Activated CD4-positive, alpha-beta T cell treated with anti-CD3 and anti-CD28 coated beads for 4 hours (primary cell): ENCODE data around the gene SLC16A12.

Experiments
- DNase-seq, 2 donors: peaks; one replicate each; pipeline ENCODE4 v3.0.0-alpha.2; 2020

The SLC16A12 gene

DNA sequence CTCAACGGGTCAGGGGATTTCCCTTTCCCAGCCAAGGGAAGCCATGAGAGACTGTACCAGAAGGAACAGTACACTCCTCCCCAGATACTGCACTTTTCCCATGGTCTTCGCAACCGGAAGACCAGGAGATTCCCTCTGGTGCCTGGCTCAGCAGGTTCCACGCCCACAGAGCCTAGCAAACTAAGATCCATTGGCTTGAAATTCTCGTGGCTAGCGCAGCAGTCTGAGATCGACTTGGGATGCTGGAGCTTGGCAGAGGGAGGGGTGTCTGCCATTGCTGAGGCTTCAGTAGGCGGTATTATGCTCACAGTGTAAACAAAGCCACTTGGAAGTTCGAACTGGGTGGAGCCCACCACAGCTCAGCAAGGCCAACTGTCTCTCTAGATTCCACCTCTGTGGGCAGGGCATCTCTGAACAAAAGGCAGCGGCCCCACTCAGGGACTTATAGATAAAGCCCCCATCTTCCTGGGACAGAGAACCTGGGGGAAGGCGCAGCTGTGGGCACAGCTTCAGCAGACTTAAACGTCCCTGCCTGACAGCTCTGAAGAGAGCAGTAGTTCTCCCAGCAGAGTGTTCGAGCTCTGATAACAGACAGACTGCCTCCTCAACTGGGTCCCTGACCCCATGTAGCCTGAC is 29.6 kb downstream of the SLC16A12 start:
- DNase-seq, result no peak

DNA sequence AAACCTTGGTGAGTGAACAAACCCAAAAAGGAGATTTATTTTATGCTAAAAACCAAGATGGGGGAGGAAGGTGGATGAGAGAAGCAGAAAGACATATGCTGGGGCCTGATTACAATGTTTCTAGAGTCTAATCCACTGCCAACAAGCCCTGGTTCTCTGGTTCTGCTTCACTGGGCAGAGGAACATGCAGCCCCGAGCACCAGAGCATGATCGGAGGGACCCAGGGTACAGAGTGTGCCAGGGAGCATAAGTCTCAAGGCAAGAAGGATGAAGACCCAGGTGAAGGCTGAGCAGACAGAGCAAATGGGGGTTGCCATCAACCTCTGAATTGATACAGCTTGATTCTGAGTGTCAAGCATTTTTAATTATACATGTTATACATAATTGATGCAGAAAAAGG is 30.7 kb downstream of the SLC16A12 start:
- no peak for DNase-seq

DNA sequence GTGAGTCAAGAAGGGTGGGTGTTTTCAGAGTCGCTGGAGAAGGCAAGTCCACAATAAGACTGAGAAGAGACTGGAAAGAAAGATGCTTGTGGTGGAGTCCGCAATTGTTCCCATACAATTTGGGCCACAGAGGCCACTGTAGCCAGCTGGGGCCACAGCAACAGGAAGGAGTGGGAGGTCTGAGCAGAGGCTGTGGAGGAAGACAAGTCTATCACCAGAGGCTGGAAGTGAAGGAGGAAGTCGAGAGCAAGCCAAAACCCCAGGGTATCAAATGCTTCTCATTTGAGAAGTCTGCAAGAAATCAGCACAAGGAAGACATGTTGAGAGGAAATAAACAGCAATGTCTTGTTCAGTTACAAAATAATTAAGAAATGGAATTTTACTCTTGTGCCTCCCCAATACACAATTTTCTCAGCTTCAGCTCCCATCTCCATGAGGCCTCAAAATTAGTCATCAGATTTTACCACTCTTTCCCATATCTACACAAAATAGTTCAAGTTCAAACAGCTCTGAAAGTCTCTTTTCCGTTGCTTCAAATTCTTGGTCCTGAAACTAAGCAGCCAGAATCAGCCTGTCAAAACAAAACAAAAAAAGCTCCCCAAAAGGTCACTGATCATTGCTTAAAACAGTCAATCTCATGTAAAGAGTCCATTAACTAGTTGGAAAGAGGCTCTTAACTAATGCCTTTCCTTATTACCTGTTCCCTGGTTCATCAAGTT is 31.6 kb downstream of the SLC16A12 start:
- no peak for DNase-seq

DNA sequence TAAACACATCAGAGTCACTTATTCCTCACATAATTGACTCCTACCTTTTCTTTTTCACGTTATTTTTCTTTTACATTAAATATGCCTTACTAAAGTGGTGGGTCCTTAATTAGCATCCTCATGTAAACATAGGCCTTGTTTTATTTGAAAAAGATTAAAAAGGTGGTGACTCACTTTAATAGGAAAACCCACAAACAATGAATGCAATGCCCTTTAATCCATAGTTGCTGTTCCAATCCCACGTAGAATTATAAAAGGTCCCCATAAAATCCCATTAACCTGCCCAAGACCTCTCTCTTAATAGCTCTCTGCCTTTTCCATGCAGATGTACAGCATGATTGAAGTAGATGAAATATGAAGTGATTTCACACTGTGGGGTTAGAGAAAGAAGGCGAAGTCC is 32.2 kb downstream of the SLC16A12 start:
- no peak for DNase-seq

DNA sequence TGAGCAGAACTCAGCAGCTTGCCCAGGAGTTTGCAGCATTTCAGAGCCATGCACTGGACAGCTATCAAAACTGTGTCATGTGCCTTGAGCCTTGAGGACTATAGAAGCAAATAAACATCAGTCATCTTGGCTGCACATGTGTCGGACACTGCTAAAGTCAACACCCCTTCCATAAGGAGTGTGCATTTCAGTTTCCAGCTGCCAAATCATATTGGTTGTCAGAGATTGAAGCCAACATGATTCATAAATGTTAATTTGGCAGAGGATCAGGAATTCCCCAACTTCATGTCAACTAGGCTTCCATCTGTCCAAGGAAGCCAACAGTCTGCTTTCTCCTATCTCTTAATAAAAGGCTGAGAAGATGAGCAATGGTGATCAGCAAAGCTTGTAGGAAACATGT is 32.8 kb downstream of the SLC16A12 start:
- no peak for DNase-seq

DNA sequence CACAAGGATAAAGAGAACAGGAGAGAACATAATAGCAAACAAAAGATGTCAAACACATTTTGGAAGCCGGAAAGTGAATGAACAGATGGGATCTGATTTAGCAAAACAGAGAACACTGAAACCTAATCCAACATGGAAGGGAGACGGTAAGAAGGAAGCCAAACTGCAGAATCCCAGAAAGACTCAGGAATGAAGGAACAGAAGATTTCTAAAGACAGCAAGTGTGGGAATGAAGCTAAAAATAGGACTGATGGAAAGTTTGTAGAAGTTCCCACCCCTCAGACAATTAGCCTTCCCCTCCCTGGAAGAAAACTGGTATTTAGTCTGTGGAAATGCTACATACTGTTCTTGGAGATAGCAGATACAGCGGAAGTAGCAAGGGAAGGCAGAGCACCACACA is 40.8 kb downstream of the SLC16A12 start:
- DNase-seq, result no peak

DNA sequence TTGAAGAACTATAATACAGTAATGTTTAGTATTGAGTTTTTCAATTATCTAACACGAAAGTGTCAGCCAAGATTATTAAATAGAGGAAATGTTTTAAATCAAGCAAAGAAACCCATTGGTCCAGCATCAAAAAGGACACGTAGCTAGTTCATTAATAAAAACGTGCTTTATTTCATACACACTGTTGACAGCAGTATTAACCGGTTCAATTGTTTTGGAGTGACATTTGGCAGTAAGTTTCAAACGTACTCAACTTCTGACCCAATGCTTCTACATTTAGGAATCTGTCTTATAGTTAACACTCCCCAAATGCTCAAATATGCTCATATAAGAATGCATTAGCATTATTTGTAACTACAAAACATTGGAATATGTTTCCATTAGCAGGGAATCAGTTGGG is 41.3 kb downstream of the SLC16A12 start:
- DNase-seq, result no peak

DNA sequence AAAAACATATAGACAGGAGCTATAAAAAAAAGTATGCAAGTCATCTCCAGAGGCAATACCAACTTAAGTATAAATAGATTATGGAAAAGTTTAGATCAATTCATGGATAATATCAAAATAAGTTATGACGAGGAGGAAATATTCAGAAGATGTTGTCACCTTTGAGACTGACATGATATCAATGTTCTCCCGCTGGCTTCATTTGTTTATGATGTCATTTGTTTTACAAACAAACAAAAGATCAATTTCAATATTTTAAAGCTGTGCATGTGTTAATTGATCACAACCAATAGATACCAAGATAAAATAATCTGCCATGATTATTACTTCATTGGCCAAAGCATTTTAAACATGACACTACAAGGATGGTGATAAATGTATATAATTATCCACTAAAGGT is 43.5 kb downstream of the SLC16A12 start:
- no peak for DNase-seq

DNA sequence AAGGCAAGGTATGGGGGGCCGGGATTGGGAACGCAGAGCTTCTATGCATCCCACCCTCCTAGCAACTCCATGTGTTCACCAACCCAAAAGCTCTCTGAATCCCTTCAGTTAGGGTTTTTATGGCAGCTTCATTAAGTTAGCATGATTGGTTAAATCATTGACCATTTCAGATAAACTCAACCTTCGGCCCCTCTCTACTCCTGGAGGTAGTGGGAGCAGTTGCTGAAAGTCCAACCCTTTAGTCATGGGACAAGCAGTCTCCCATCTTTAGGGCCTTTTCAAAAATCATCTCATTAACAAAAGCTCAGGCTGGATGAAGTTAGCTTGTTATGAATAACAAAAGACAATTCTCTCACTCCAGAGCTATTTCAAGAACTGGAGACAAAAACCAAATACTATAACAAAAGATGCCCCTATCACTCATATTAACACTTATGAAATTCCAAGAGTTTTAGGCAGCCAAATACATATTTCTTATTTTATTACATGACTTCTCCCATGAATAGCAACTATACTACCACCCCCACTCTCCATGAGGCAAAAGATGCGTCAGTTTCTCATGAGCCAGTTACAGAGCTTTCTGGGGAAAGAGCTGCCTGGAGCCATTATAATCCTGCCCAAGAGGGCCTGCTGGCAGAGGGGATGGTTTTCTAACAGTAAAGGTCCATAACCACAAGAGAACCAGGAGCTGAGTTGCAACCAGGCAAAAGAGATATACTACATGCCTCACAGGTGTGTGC is 44.6 kb downstream of the SLC16A12 start:
- no peak for DNase-seq

DNA sequence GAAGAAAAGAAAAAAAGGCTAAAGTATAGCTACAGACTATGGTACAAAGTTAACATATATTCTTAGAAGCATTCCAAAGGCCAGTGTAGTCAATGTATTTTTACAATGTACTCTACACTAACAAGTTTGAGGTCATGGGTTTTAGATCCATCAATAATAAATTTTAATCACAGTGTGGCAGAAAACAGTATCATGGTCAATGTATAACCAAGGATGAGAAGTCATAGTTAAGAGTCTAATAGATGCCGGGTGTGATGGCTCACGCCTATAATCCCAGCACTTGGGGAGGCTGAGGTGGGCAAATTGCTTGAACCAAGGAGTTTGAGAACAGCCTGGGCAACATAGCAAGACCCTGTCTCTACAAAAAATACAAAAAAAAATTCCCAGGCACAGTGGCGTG is 53.1 kb downstream of the SLC16A12 start:
- DNase-seq, result no peak

DNA sequence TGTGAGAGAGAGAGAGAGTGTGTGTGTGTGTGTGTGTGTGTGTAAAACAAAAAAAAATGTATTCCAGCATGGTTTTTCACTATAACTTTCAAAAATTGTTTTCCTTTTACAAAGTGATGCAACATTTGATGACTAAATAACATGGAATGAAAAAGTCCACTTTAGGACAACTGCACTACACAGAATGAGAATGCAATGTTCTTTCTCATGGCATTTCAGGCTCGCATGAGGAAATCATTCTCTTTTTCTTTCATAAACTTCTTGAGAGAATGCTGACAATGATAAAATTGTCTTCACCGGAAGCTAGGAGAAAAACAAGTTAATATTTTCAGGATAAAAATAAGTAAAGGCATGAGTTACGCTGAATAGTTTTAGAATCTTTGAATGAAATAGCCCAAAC is 53.7 kb downstream of the SLC16A12 start:
- no peak for DNase-seq

DNA sequence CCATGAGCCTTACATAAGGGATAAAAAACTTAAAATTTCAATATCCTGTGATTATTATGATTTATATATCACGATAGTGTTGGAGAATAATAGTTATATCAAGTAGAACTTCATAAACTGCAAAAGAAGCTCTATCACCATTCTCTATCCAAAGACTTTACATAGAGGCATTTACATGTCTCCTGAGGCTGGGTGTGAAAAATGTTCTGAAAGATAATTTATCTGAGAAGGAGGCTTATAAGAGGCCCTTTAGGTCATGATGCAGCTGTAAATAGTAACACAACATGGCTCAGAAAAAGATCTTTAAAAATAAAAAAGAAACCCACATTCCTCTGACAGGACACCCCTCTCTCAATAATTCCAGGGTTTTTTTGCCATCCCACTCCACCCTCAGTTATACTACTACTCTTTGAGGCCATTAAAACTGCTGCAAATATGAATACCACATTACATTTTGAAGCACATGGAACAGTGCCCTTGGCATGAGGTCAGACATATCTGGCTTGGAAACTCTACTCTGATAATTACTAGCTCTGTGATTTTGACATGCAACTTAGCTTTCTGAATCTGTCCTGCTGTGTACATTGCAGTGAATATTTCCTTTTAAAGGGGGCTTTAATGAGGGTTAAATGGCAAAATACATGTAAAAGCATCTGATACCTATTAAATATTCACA is 55.5 kb downstream of the SLC16A12 start:
- DNase-seq, result no peak

DNA sequence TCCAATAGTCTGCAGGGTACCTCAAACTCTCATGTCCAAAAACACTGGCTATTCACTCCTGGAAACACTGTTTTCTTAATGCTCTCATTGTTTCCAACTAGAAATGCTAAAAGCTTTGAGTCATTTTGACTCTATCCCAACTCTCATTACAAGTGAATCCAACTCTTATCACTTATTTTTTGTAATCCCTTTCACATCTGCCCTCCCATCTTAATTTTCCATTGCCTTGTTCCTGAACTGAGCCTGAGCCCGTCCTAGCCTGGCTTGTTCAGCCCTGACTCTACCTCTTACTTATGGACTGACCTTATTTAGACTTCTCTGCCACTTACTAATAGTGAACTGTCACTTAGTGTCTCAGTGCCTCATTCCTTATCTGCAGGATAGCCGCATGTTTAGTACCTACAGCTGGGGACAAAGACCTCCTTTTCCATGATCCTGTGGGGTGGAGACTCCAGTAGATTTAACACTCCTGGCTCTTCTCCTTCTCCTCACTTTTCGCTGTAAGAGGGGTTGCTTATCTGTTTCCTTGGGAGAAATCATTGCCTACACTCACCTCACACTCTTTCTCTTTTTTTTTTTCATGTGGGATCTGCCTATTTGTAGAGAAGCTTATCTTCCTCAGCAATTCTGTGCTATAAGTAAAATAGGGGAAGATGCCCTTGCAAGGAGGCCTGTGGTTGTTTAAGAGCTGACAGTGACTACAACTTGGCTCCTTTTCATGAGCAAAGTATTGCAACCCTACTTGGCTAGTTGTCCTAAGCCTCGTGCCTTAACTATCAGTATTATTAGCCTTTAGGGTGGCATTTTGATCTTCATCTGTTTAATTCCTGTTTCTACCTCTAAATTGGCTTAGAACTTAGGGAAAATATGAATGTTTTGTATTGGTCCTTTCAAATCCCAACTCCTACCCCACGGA is 56.4 kb downstream of the SLC16A12 start:
- no peak for DNase-seq

DNA sequence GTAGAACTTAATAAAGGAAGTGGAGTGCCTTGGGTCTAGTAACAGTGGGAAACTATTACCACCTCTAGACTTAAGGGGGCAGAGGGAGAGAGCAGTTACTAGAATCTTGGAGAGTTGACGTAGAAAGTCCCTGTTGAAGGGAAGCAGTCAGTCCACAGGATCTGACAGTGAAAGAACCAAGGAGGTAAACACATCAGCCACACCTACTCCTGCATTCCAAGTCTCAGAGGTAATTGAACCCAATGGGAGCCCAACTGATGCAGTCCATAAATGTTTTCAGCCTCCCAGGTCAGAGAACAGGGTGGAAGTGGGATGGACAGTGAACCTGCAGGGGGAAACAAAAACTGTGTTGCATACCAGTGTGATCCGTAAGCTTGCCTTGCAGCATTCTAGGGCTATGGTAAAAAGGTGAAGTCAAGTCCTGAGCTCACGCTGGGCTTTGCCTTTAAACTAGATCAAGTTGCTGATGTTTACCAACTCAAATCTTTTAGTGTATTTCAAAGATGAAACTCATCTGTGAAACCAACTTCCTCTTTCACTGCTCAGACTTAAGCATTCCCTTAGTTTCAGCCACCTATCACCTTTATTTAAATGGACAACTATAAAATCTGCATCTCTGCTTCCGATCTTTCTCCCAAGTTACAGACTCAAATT is 57.2 kb downstream of the SLC16A12 start:
- no peak for DNase-seq

DNA sequence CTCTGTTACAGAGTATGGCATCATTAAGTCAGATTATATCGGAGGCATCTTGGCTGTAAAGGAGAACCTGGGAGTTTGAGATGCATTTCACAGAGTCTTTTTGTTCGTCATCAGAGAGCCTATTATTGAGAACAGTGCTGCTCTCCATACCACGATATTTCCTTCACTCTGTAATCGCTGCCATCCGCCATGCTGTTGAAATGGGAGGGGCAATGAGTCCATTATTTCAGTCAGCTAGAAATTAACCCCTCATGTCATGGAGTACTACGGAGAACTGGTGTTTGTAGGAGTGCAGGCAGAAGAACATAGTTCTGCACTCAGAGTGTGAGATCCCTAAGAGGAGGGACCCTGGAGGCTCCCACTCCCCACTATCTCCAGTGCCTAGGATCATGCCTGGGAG is 59.2 kb downstream of the SLC16A12 start:
- no peak for DNase-seq

DNA sequence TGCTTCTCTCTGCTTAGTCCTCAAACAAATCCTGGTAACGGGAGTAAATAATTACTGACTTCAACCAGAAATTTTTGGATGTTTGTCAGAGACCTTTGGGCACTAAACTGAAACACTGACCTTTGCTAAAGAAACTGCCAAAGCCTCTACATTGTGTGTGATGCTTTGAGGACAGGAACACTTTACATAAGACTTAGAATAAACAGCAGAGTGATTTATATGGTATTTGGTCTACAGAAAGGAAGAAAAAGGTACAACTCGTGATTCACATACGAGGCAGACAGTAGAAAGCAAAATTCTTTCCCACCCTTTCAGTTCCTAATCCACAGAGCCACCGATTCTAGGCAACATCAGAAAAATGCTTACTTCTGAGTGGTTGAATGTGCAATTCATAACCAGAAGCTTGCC is 59.8 kb downstream of the SLC16A12 start:
- DNase-seq, result no peak

DNA sequence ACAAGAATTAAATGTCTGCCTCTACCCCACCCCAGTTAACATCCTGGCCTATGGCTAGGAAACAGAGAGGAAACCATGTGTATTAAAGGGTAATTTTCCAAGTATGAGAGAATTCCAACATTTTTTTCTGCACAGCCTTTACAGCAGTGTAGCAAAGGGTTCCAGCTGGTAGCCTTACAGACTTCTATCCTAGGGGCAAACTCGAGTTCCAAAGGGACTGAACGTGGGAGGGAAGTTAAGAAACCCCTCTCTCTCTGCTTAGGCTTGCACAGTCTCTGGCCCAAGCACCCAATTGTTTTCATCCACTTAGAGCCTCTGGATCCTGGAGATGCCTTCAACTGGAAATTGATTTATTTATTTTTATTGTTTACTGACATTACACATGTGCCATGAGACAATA is 60.3 kb downstream of the SLC16A12 start:
- no peak for DNase-seq

DNA sequence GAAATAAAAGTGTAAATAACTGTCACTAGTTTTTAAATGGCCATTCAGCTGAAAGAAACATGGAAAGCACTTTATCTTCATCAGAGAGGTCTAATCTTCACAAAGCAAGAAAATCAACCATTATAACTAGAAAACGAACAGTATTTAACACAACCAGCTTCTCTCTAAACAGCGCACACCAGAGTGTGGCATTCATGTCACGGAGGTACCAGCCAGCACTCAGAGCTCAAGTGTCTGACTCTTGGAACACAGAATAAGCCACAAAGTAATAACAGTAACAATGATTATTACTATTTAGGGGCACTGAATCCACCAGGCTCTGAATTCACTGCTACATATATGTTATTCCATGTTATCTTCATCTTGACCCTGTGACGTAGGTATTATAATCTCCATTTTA is 60.9 kb downstream of the SLC16A12 start:
- no peak for DNase-seq

DNA sequence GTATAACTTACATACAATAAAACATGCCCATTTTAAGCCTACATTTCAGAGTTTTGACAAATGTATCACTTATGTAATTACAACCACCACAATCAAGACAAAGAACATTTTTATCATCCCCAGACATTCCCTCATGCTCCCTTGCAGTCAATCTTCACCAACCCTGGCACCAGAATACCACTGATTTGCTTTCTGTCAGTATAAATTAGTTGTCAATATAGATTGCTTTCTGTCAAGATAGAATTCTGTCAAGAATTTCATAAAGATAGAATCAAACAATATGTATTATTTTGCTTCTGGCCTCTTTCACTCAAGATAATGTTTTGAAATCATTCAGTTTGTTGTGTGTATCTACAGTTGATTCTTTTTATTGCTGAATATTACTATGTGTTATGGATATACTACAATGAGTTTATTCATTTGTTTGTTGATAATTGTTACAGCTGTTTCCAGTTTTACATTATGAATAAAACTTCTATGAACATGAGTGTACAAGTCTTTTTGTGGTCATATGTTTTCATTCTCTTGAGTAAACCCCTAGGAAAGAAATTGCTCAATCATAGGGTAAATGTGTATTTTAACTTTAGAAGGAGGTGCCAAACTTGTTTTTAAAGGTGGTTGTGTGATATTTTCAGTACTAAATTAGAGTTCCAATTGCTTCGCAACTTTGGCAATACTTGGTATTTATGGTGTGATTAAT is 64.1 kb downstream of the SLC16A12 start:
- no peak for DNase-seq

DNA sequence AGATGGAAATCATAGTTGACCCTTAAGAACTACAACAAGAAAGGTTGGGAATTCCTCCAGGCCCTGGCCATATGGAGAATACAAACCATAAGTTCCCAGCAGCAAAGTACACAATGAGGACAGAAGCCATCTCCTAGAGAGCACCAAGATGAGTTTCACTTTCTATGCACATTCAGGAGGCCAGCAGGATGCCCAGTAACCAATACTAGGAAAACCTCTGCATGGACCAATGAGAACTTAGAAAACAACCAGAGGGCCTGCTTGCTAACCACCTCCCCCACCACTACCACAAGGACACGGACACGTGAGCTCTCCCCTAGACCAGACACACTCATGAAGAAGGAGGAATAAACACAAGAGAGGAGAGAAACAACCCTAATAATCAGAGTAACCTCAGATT is 64.8 kb downstream of the SLC16A12 start:
- DNase-seq, result no peak

DNA sequence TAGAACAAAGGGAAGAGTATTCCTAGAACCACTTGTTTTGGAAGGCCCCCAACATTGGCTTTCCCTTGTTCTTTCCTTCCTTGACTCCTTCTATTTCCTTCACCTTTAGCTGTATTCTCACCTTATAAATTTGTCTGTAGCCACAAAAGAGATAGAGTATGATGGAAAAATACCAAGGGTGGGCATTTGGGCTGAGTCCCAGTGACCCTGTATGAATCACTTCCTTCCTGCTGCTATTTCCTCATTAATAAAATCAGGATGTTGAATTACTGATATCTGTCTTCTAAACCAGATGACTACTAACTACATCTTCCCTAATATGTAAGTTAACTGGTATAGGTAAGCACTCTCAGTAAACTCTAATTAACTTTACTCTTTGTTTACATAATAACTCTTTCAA is 65.9 kb downstream of the SLC16A12 start:
- DNase-seq, result no peak
